IMR-90 (cell line): Measurements from ENCODE around the gene SLC25A21.

Experiments used
- CEBPB ChIP-seq: IDR thresholded peaks from 2 replicates; pipeline ENCODE4 v1.6.1; 2012; ENCODE audit warnings: low read depth, low read length, improper control_type of control experiment
- POLR2A ChIP-seq: IDR thresholded peaks from 2 replicates; pipeline ENCODE4 v1.6.1; 2012; ENCODE audit warnings: mild to moderate bottlenecking, low read depth, low read length
- SMC3 ChIP-seq: fragments of 150-350 bp; IDR thresholded peaks from 2 replicates; pipeline ENCODE4 v1.6.1; 2016; ENCODE audit warnings: low read depth, mild to moderate bottlenecking, antibody characterized with exemption, low read length, moderate library complexity
- TF ChIP-seq, protein P1 (sequence below): conservative IDR thresholded peaks from 2 replicates; pipeline ENCODE4 v1.5.1; 2012; ENCODE audit warnings: mild to moderate bottlenecking, low read depth, low read length, improper control_type of control experiment

DNA sequence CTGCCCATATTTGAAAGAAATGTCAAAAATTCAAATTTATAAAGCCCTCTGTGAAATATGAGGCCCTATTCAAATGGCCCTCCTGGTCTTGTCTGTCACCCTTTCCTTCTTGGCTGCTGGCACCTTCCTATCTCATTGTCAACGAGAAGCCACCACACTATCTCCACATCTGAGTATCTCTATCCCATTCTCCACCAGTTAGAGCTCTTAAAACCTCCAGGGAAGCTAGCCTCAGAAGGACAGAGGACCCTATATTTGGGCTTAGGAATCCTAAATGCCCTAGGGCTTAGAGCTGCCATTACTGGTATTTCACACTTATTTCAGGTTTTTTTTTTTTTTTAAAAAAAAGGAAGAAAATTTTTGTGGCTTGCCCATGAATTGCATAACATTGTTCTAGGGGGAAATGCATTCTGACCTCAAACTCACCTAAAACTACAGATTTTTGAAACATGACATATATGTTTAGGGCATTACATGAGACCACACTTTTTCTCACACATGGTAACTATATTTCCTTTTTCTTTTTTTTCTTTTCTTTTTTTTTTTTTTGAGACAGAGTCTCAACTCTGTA is 25.0 kb downstream of the SLC25A21 start:
- TF ChIP-seq, protein P1, sequence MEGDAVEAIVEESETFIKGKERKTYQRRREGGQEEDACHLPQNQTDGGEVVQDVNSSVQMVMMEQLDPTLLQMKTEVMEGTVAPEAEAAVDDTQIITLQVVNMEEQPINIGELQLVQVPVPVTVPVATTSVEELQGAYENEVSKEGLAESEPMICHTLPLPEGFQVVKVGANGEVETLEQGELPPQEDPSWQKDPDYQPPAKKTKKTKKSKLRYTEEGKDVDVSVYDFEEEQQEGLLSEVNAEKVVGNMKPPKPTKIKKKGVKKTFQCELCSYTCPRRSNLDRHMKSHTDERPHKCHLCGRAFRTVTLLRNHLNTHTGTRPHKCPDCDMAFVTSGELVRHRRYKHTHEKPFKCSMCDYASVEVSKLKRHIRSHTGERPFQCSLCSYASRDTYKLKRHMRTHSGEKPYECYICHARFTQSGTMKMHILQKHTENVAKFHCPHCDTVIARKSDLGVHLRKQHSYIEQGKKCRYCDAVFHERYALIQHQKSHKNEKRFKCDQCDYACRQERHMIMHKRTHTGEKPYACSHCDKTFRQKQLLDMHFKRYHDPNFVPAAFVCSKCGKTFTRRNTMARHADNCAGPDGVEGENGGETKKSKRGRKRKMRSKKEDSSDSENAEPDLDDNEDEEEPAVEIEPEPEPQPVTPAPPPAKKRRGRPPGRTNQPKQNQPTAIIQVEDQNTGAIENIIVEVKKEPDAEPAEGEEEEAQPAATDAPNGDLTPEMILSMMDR: no peak
- no peak for TF ChIP-seq SMC3
- TF ChIP-seq POLR2A: no peak
- TF ChIP-seq CEBPB: no peak
